ENCODE results near the gene CNPPD1. TPM values are rescaled to one million over a fixed set of nuclear protein-coding genes. Genes with fewer than 3 reads are reported as not detected.
"Not testable (repeated sequence)": the region's sequence is repeated elsewhere in the genome, so short reads cannot be mapped to it uniquely, and the experiment has no call there.

CNPPD1 gene
- total RNA-seq, 1 donor from 2014 or later, result 15.8 TPM

DNA sequence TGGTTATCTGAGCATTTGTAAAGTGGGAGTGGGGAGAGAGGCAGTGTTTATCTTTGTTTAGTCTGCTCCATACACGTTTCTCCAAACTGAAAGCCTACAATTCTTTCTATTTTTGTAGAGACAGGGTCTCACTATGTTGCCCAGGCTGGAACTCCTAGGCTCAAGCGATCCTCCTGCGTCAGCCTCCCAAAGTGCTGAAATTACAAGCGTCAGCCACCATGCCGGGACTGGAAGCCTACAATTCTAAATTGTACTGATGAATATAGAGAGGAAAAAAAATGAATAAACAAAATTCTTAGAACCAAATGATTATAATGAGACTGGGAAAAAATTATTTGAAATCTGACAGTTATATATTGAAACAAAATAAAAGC, 28.4 kb upstream of the CNPPD1 start:
- H3K9me3 Mint-ChIP-seq, result peaks cover 12% of the 10 kb centered on the region
- H3K27ac Mint-ChIP-seq, result no peak overlapping the region
- H3K79me2 ChIP-seq (ENCODE audit: low read depth), result no peaks in the 10 kb centered on the region
- H3K4me3 ChIP-seq, result no peak overlapping the region
- H3K4me3 Mint-ChIP-seq, result peak overlapping the region; percentile 95
- DNase-seq (ENCODE audit: low spot score), result no peak
- no peak overlapping the region for H3K4me2 ChIP-seq
- no peaks in the 10 kb centered on the region for H3K27me3 ChIP-seq
- H3K4me1 ChIP-seq, result peaks cover 7% of the 10 kb centered on the region
- peaks cover 2% of the 10 kb centered on the region for H3K36me3 Mint-ChIP-seq
- no peak overlapping the region for H2AFZ ChIP-seq (replicated peaks)
- peaks cover 2% of the 10 kb centered on the region for H3K27me3 Mint-ChIP-seq (ENCODE audit: insufficient read depth, low read depth)
- H3F3A ChIP-seq (ENCODE audit: low read depth), result peaks cover 26% of the 10 kb centered on the region
- TF ChIP-seq, protein P1, sequence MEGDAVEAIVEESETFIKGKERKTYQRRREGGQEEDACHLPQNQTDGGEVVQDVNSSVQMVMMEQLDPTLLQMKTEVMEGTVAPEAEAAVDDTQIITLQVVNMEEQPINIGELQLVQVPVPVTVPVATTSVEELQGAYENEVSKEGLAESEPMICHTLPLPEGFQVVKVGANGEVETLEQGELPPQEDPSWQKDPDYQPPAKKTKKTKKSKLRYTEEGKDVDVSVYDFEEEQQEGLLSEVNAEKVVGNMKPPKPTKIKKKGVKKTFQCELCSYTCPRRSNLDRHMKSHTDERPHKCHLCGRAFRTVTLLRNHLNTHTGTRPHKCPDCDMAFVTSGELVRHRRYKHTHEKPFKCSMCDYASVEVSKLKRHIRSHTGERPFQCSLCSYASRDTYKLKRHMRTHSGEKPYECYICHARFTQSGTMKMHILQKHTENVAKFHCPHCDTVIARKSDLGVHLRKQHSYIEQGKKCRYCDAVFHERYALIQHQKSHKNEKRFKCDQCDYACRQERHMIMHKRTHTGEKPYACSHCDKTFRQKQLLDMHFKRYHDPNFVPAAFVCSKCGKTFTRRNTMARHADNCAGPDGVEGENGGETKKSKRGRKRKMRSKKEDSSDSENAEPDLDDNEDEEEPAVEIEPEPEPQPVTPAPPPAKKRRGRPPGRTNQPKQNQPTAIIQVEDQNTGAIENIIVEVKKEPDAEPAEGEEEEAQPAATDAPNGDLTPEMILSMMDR (IDR thresholded peaks at IDR 0.05), result no peak
- no peak for TF ChIP-seq EZH2 (IDR thresholded peaks at IDR 0.05)
- no peak for TF ChIP-seq EZH2phosphoT487 (IDR thresholded peaks at IDR 0.05)
- H3K36me3 ChIP-seq, result no peaks in the 10 kb centered on the region
- no peak overlapping the region for H3K9ac ChIP-seq
- H3K9me3 ChIP-seq (ENCODE audit: low read depth), result no peaks in the 10 kb centered on the region
- no peak overlapping the region for H3K27ac ChIP-seq
- H4K20me1 ChIP-seq (ENCODE audit: low read depth), result no peaks in the 10 kb centered on the region
- H3K4me1 Mint-ChIP-seq, result peaks cover 27% of the 10 kb centered on the region

DNA sequence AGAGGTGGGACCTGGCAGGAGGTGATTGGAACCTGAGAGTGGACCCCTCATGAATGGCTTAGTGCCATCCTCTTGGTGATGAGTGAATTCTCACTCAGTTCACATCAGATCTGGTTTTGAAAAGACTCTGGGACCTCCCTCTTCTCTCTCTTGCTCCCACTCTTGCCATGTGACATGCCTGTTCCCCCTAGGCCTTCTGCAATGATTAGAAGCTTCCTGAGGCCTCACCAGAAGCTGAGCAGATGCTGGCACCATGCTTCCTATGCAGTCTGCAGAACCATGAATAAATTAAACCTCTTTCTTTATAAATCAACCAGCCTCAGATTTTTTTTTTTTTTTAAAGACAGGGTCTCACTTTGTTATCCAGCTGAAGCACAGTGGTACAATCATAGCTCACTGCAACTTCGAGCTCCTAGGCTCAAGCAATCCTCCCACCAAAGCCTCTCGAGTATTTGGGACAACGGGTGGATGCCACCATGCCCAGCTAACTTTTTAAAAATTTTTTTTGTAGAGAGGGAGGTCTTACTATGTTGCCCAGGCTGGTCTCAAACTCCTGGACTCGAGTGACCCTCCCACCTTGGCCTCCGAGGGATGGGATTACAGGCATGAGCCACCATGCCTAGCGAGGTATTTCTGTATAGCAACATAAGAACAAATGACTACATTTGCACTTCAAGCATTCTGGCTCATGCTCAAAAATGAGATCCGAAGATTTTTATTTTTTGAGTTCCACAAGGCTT, 27.9 kb upstream of the CNPPD1 start:
- Histone ChIP-seq H3K9me3 (ENCODE audit: low read depth) (no peaks in the 10 kb centered on the region), H4K20me1 (ENCODE audit: low read depth) (no peaks in the 10 kb centered on the region), H3K4me1 (peaks cover 7% of the 10 kb centered on the region), H3K36me3 (no peaks in the 10 kb centered on the region), H3K27me3 (no peaks in the 10 kb centered on the region), H3K9ac (no peak overlapping the region), H3F3A (ENCODE audit: low read depth) (peaks cover 26% of the 10 kb centered on the region), H3K4me3 (no peak overlapping the region), H3K4me2 (no peak overlapping the region), H2AFZ (replicated peaks) (no peak overlapping the region), H3K27ac (no peak overlapping the region), H3K79me2 (ENCODE audit: low read depth) (no peaks in the 10 kb centered on the region)
- Mint-ChIP-seq H3K27ac (no peak overlapping the region), H3K27me3 (ENCODE audit: insufficient read depth, low read depth) (peaks cover 2% of the 10 kb centered on the region), H3K9me3 (peaks cover 12% of the 10 kb centered on the region), H3K36me3 (peaks cover 2% of the 10 kb centered on the region), H3K4me3 (peak overlapping the region; percentile 95), H3K4me1 (peaks cover 28% of the 10 kb centered on the region)
- DNase-seq (ENCODE audit: low spot score), result no peak
- TF ChIP-seq, protein P1 (IDR thresholded peaks at IDR 0.05), result no peak
- TF ChIP-seq EZH2phosphoT487 (IDR thresholded peaks at IDR 0.05) (no peak), EZH2 (IDR thresholded peaks at IDR 0.05) (no peak)

DNA sequence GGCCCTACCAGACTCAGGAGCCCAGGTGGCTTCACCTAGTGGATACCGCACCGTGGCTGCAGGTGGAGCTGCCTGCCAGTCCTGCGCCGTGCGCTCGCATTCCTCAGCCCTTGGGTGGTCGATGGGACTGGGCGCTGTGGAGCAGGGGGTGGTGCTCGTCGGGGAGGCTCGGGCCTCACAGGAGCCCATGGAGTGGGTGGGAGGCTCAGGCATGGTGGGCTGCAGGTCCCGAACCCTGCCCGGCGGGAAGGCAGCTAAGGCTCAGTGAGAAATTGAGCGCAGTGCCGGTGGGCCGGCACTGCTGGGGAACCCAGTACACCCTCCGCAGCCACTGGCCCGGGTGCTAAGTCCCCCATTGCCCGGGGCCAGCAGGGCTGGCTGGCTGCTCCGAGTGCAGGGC, 24.6 kb upstream of the CNPPD1 start:
- not testable (repeated sequence) for H3K4me1 ChIP-seq; H3K36me3 Mint-ChIP-seq; H3K9ac ChIP-seq; H3K36me3 ChIP-seq; H3K4me2 ChIP-seq; H3K4me3 ChIP-seq; H3K27ac ChIP-seq; H3K79me2 ChIP-seq (ENCODE audit: low read depth); H3K4me3 Mint-ChIP-seq; H3K9me3 ChIP-seq (ENCODE audit: low read depth); DNase-seq (ENCODE audit: low spot score); H3K27me3 ChIP-seq; H4K20me1 ChIP-seq (ENCODE audit: low read depth); H3F3A ChIP-seq (ENCODE audit: low read depth); H3K27me3 Mint-ChIP-seq (ENCODE audit: insufficient read depth, low read depth); H2AFZ ChIP-seq (replicated peaks)
- Mint-ChIP-seq H3K27ac (peak overlapping the region; percentile 95), H3K9me3 (peaks cover 12% of the 10 kb centered on the region), H3K4me1 (peaks cover 18% of the 10 kb centered on the region)

DNA sequence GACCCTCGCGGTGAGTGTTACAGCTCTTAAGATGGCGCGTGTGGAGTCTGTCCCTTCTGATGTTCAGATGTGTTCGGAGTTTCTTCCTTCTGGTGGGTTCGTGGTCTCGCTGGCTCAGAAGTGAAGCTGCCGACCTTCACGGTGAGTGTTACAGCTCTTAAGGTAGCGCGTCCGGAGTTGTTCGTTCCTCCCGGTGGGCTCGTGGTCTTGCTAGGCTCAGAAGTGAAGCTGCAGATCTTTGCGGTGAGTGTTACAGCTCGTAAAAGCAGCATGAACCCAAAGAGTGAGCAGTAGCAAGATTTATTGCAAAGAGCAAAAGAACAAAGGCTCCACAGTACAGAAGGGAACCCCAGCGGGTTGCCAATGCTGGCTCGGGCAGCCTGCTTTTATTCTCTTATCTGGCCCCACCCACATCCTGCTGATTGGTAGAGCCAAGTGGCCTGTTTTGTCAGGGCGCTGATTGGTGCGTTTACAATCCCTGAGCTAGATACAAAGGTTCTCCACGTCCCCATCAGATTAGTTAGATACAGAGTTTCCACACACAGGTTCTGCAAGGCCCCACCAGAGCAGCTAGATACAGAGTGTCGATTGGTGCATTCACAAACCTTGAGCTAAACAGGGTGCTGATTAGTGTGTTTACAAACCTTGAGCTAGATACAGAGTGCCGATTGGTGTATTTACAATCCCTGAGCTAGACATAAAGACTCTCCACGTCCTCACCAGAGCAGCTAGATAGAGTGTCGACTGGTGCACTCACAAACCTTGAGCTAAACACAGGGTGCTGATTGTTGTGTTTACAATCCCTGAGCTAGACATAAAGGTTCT, 24.0 kb upstream of the CNPPD1 start:
- H4K20me1 ChIP-seq (ENCODE audit: low read depth); H3K4me2 ChIP-seq; H3K9me3 ChIP-seq (ENCODE audit: low read depth); H3K27me3 ChIP-seq; DNase-seq (ENCODE audit: low spot score); H3K27ac ChIP-seq; H3K27me3 Mint-ChIP-seq (ENCODE audit: insufficient read depth, low read depth); H3K4me3 ChIP-seq; H2AFZ ChIP-seq (replicated peaks); H3K9ac ChIP-seq; H3K79me2 ChIP-seq (ENCODE audit: low read depth); H3K36me3 ChIP-seq; H3K4me1 ChIP-seq; H3F3A ChIP-seq (ENCODE audit: low read depth); H3K36me3 Mint-ChIP-seq: not testable (repeated sequence)
- Mint-ChIP-seq H3K9me3 (peaks cover 12% of the 10 kb centered on the region), H3K27ac (peak overlapping the region; percentile 95), H3K4me3 (peak overlapping the region; percentile 11), H3K4me1 (peaks cover 14% of the 10 kb centered on the region)
